ENCODE measurements around the gene POU2F3.

- TF ChIP-seq, protein P1, sequence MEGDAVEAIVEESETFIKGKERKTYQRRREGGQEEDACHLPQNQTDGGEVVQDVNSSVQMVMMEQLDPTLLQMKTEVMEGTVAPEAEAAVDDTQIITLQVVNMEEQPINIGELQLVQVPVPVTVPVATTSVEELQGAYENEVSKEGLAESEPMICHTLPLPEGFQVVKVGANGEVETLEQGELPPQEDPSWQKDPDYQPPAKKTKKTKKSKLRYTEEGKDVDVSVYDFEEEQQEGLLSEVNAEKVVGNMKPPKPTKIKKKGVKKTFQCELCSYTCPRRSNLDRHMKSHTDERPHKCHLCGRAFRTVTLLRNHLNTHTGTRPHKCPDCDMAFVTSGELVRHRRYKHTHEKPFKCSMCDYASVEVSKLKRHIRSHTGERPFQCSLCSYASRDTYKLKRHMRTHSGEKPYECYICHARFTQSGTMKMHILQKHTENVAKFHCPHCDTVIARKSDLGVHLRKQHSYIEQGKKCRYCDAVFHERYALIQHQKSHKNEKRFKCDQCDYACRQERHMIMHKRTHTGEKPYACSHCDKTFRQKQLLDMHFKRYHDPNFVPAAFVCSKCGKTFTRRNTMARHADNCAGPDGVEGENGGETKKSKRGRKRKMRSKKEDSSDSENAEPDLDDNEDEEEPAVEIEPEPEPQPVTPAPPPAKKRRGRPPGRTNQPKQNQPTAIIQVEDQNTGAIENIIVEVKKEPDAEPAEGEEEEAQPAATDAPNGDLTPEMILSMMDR (IDR thresholded peaks at IDR 0.05): no peak
- no peak for TF ChIP-seq EZH2 (IDR thresholded peaks at IDR 0.05)
These were observed 30.4 kb downstream of the POU2F3 start for GRCh38 chr11:120270386-120270785.
